ENCODE data around the gene RIN1. TPM values are rescaled to one million over a fixed set of nuclear protein-coding genes. Genes with fewer than 3 reads are reported as not detected.
A peak's percentile ranks its signal among the peaks of the same experiment; 100 is the strongest.
"Not testable (repeated sequence)": the region's sequence is repeated elsewhere in the genome, so short reads cannot be mapped to it uniquely, and the experiment has no call there.

The RIN1 gene
- total RNA-seq: 8.2 TPM
- long read RNA-seq, transcript RIN1-201 (10 exons, 2,693 nt): major isoform, 8 of 13 reads
- long read RNA-seq, partial matches to known transcripts: 4 of 13 reads
- long read RNA-seq, other reads (novel, unspliced or antisense): 1 of 13 reads

- Histone ChIP-seq H3K4me3 (peak within 1 kb of the TSS; percentile 63), H3K9me3 (no peaks in the 10 kb centered on the region), H3K27ac (peak within 1 kb of the TSS; percentile 82), H3K4me1 (peaks cover 29% of the 10 kb centered on the region), H3K27me3 (ENCODE audit: low read depth) (no peaks in the 10 kb centered on the region), H3K36me3 (peaks cover 64% of the 10 kb centered on the region)
- TF ChIP-seq CTCF (IDR thresholded peaks at IDR 0.05): peak; percentile 22
- DNase-seq (peak; percentile 65), ATAC-seq (peak; percentile 70 to 76)
- intact Hi-C loops (cut with DNase I): no loop called here
These were observed at the start of gene RIN1 for GRCh38 chr11:66336234-66337102. Gene RIN1, minus strand, starts transcription at chr11:66336434. Its CDS starts 32 bp downstream, at chr11:66336402.

GRCh38 chr11:66384316-66384715 lies 48.1 kb upstream of the RIN1 start:
- H3K9me3 ChIP-seq; H3K4me3 ChIP-seq; H3K27ac ChIP-seq; H3K36me3 ChIP-seq; DNase-seq; H3K27me3 ChIP-seq (ENCODE audit: low read depth); H3K4me1 ChIP-seq; ATAC-seq; intact Hi-C loops (cut with DNase I): not testable (repeated sequence)

- H3K4me3 ChIP-seq; intact Hi-C loops (cut with DNase I); H3K27me3 ChIP-seq (ENCODE audit: low read depth); H3K27ac ChIP-seq; DNase-seq; H3K9me3 ChIP-seq; ATAC-seq; H3K4me1 ChIP-seq; H3K36me3 ChIP-seq: not testable (repeated sequence)
These were observed 44.0 kb upstream of the RIN1 start for GRCh38 chr11:66380264-66380663.

- DNase-seq; H3K27ac ChIP-seq; H3K9me3 ChIP-seq; H3K4me3 ChIP-seq; intact Hi-C loops (cut with DNase I); ATAC-seq; H3K36me3 ChIP-seq: not testable (repeated sequence)
- peaks cover 31% of the 10 kb centered on the region for H3K27me3 ChIP-seq (ENCODE audit: low read depth)
- H3K4me1 ChIP-seq: peaks cover 15% of the 10 kb centered on the region
These were observed 37.6 kb upstream of the RIN1 start for GRCh38 chr11:66373690-66374287.

- no peak for ATAC-seq
- DNase-seq: no peak
- no peak overlapping the region for H3K4me3 ChIP-seq
- no peaks in the 10 kb centered on the region for H3K36me3 ChIP-seq
- peaks cover 31% of the 10 kb centered on the region for H3K27me3 ChIP-seq (ENCODE audit: low read depth)
- intact Hi-C loops (cut with DNase I): no loop called here
- no peak for TF ChIP-seq CTCF (IDR thresholded peaks at IDR 0.05)
- H3K4me1 ChIP-seq: peaks cover 15% of the 10 kb centered on the region
- H3K27ac ChIP-seq: no peak overlapping the region
- H3K9me3 ChIP-seq: no peaks in the 10 kb centered on the region
These were observed 37.0 kb upstream of the RIN1 start for GRCh38 chr11:66373265-66373664.

- Histone ChIP-seq H3K4me3 (peak within 1 kb of the TSS; percentile 77), H3K4me1 (peaks cover 15% of the 10 kb centered on the region), H3K27ac (peak within 1 kb of the TSS; percentile 76), H3K36me3 (no peaks in the 10 kb centered on the region), H3K9me3 (no peaks in the 10 kb centered on the region), H3K27me3 (ENCODE audit: low read depth) (peaks cover 31% of the 10 kb centered on the region)
- intact Hi-C loops (cut with DNase I): no loop called here
- no peak for TF ChIP-seq CTCF (IDR thresholded peaks at IDR 0.05)
- DNase-seq: peak; percentile 92
- ATAC-seq: peak; percentile 94 to 95
These were observed 35.6 kb upstream of the RIN1 start, which contains the start of gene SLC29A2 for GRCh38 chr11:66371627-66372415. Gene SLC29A2, minus strand, starts transcription at chr11:66371760. Its CDS starts 169 bp downstream, at chr11:66371591.

All from lower lobe of right lung (tissue), 2 donors.